ENCODE data around the gene DGKB.

DGKB gene

GRCh38 chr7:14854471-14854870, 48.1 kb downstream of the DGKB start:
- no peak overlapping the region for H3K4me3 ChIP-seq
- H3K27ac ChIP-seq: no peak overlapping the region
- no peak for DNase-seq (ENCODE audit: low spot score)
- no peak for TF ChIP-seq CTCF (IDR thresholded peaks at IDR 0.05)

- no peak for DNase-seq (ENCODE audit: low spot score)
- Histone ChIP-seq H3K4me3 (no peak overlapping the region), H3K27ac (no peak overlapping the region)
- no peak for TF ChIP-seq CTCF (IDR thresholded peaks at IDR 0.05)
Observed at GRCh38 chr7:14851610-14852009, 50.9 kb downstream of the DGKB start.

GRCh38 chr7:14850039-14850438, 52.5 kb downstream of the DGKB start:
- H3K4me3 ChIP-seq: no peak overlapping the region
- TF ChIP-seq CTCF (IDR thresholded peaks at IDR 0.05): no peak
- no peak overlapping the region for H3K27ac ChIP-seq
- no peak for DNase-seq (ENCODE audit: low spot score)

- no peak for DNase-seq (ENCODE audit: low spot score)
- H3K4me3 ChIP-seq: no peak overlapping the region
- H3K27ac ChIP-seq: no peak overlapping the region
- TF ChIP-seq CTCF (IDR thresholded peaks at IDR 0.05): no peak
Observed at GRCh38 chr7:14846405-14846804, 56.1 kb downstream of the DGKB start.

GRCh38 chr7:14843755-14844154, 58.8 kb downstream of the DGKB start:
- Histone ChIP-seq H3K27ac (no peak overlapping the region), H3K4me3 (no peak overlapping the region)
- no peak for TF ChIP-seq CTCF (IDR thresholded peaks at IDR 0.05)
- DNase-seq (ENCODE audit: low spot score): no peak

- DNase-seq (ENCODE audit: low spot score): no peak
- H3K27ac ChIP-seq: no peak overlapping the region
Observed at GRCh38 chr7:14842523-14842922, 60.0 kb downstream of the DGKB start.

GRCh38 chr7:14841869-14842268, 60.7 kb downstream of the DGKB start:
- TF ChIP-seq CTCF (IDR thresholded peaks at IDR 0.05): no peak
- no peak for DNase-seq (ENCODE audit: low spot score)
- Histone ChIP-seq H3K27ac (no peak overlapping the region), H3K4me3 (no peak overlapping the region)

More at GRCh38 chr7:14842523-14842922, 60.0 kb downstream of the DGKB start:
- TF ChIP-seq CTCF (IDR thresholded peaks at IDR 0.05): no peak
- H3K4me3 ChIP-seq: no peak overlapping the region
